Measurements from ENCODE around the gene NIPSNAP3A.

GRCh38 chr9:104747245-104747564 lies 278 bp upstream of the NIPSNAP3A start:
- no peak for TF ChIP-seq POLR2AphosphoS5 (IDR thresholded peaks at IDR 0.05; ENCODE audit: insufficient read depth in 1 of 2, low read depth in 1 of 2)
- TF ChIP-seq CTCF (IDR thresholded peaks at IDR 0.05): no peak

Data from vagina (tissue), 2 donors.